Mesodermal cell (in vitro differentiated cells): ENCODE results near the gene COQ9.

ENCODE experiments used
- H3K27ac ChIP-seq: 2 replicates; pipeline ENCODE4 v1.7.0; 2013; ENCODE audit warnings: mild to moderate bottlenecking, low read depth, low read length, moderate library complexity; ENCODE audit not compliant: severe bottlenecking
- H3K36me3 ChIP-seq: 2 replicates; pipeline ENCODE4 v1.7.1; 2013; ENCODE audit warnings: mild to moderate bottlenecking, low read length, moderate library complexity; ENCODE audit not compliant: control insufficient read depth, insufficient read depth
- H3K4me1 ChIP-seq: one replicate; pipeline ENCODE4 v1.7.1; 2013; ENCODE audit warnings: mild to moderate bottlenecking, low read length; ENCODE audit not compliant: insufficient read depth, control insufficient read depth, poor library complexity, severe bottlenecking
- H3K4me3 ChIP-seq: 2 replicates; pipeline ENCODE4 v1.7.0; 2013; ENCODE audit warnings: low read length, control low read depth, mild to moderate bottlenecking; ENCODE audit not compliant: insufficient read depth, poor library complexity, severe bottlenecking; ENCODE audit errors: extremely low read depth
- H3K9me3 ChIP-seq: 2 replicates; pipeline ENCODE4 v1.7.1; 2013; ENCODE audit warnings: mild to moderate bottlenecking, low read length, moderate library complexity; ENCODE audit not compliant: control insufficient read depth
- WGBS, 2 experiments: methylation state at CpG; one replicate each; pipeline ENCODE4 v1.1.5; 2013; ENCODE audit warnings: missing lambda C conversion rate in 2 of 2; ENCODE audit not compliant: insufficient coverage in 2 of 2; 5-methylcytosine and 5-hydroxymethylcytosine counted together

COQ9 gene

GRCh38 chr16:57503366-57503765, 56.1 kb downstream of the COQ9 start:
- Histone ChIP-seq H3K9me3 (no peaks in the 10 kb centered on the region), H3K36me3 (no peaks in the 10 kb centered on the region), H3K27ac (no peak overlapping the region), H3K4me1 (peaks cover 42% of the 10 kb centered on the region), H3K4me3 (no peak overlapping the region)
- 83 to 87% methylated on average over 14 to 15 of the region's 15 CpGs for WGBS, 2 experiments

DNA sequence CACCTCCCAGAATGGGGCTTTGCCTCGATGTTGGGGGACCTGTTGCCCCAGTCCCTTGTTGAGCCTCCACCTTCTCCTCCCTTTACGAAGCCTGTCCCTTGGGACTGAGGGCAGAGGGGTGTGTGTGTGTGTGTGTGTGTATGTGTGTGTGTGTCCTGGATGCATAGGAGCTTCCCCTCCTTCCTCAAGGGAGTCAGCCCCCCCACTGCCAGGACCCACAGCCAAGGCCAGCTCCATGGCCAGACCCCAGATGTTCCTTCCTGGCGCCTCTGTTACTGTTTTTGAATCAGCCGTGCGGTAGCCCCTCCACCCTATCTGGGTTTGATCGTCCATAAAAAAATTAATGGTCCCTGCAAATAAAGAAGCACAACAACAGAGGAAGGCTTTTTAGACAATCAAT, 56.7 kb downstream of the COQ9 start:
- Histone ChIP-seq H3K27ac (no peak overlapping the region), H3K4me1 (peaks cover 48% of the 10 kb centered on the region), H3K9me3 (no peaks in the 10 kb centered on the region), H3K36me3 (no peaks in the 10 kb centered on the region), H3K4me3 (no peak overlapping the region)
- WGBS, 2 experiments = 100% methylated on average over 1 to 4 of the region's 6 CpGs

DNA sequence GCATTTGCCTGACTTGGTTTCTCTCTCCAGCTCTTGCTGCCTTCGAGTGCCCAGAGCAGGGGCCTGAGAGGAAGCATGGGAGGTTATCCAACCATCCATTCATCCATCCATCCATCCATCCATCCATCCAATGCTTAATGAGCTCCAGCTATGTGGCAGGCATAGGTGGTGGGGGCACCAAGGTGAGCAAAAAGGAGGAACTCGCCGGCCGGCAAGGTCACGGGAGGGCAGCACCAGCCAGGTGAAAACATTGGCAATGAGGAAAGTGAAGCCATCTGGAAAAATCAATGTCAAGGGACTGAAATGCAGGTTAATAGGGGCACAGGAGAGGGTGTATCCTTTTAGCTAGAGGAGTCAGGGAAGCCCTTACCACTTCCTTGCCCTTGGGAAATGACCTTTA, 57.2 kb downstream of the COQ9 start:
- Histone ChIP-seq H3K36me3 (no peaks in the 10 kb centered on the region), H3K4me3 (no peak overlapping the region), H3K4me1 (peaks cover 53% of the 10 kb centered on the region), H3K9me3 (no peaks in the 10 kb centered on the region), H3K27ac (no peak overlapping the region)
- WGBS, 2 experiments = 91 to 100% methylated on average over 1 to 4 of the region's 5 CpGs

GRCh38 chr16:57505169-57505568, 57.9 kb downstream of the COQ9 start:
- Histone ChIP-seq H3K36me3 (no peaks in the 10 kb centered on the region), H3K27ac (no peak overlapping the region), H3K4me3 (no peak overlapping the region), H3K9me3 (no peaks in the 10 kb centered on the region), H3K4me1 (peaks cover 56% of the 10 kb centered on the region)
- 95 to 96% methylated on average over 5 to 6 of the region's 6 CpGs for WGBS, 2 experiments

GRCh38 chr16:57507136-57508034, 60.1 kb downstream of the COQ9 start:
- Histone ChIP-seq H3K36me3 (no peaks in the 10 kb centered on the region), H3K27ac (peak overlapping the region; percentile 75), H3K4me3 (no peak overlapping the region), H3K9me3 (no peaks in the 10 kb centered on the region), H3K4me1 (peaks cover 47% of the 10 kb centered on the region)
- WGBS, 2 experiments = 63 to 87% methylated on average over 4 to 6 of the region's 13 CpGs

DNA sequence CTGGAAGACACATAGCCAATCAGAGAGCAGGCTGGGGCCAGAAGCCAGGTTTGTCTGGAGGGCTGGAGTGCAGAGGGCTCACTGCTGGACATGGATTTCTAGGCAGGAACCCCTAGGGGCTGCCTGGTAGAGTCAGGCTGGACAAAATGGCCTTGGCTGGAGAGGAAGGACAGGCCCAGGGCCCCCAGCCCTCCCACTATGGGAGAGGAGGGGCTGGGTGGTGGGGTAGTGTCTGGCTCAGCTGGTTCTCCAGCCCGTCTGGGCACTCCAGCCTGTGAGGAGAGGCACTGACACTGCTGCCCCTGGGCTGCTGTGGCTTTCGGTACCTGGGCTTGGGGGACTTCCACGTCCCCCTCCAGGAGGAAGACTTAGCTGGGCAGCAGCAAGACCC, 60.8 kb downstream of the COQ9 start:
- H3K4me3 ChIP-seq = no peak overlapping the region
- 92% methylated on average over 2 of the region's 3 CpGs; no CpG with 5 or more reads in 1 of the 2 experiments for WGBS, 2 experiments
- H3K9me3 ChIP-seq = no peaks in the 10 kb centered on the region
- peak overlapping the region; percentile 75 for H3K27ac ChIP-seq
- peaks cover 47% of the 10 kb centered on the region for H3K4me1 ChIP-seq
- H3K36me3 ChIP-seq = no peaks in the 10 kb centered on the region

- Histone ChIP-seq H3K4me3 (no peak overlapping the region), H3K36me3 (peaks cover 4% of the 10 kb centered on the region), H3K4me1 (peaks cover 53% of the 10 kb centered on the region), H3K27ac (peak overlapping the region; percentile 96), H3K9me3 (no peaks in the 10 kb centered on the region)
- WGBS, 2 experiments = 78 to 83% methylated on average over 7 to 11 of the region's 12 CpGs
Observed at GRCh38 chr16:57509231-57509923, 62.1 kb downstream of the COQ9 start.

GRCh38 chr16:57510016-57510871, 63.0 kb downstream of the COQ9 start:
- Histone ChIP-seq H3K27ac (peak overlapping the region; percentile 96), H3K4me1 (peaks cover 61% of the 10 kb centered on the region), H3K36me3 (peaks cover 4% of the 10 kb centered on the region), H3K4me3 (no peak overlapping the region), H3K9me3 (no peaks in the 10 kb centered on the region)
- WGBS, 2 experiments = 44 to 50% methylated on average over 7 to 9 of the region's 10 CpGs
